HEK293 (cell line): ENCODE data around the gene WWOX.

ENCODE experiments used
- CTCF ChIP-seq: fragments of 450-650 bp; formaldehyde crosslinking; IDR thresholded peaks from 2 replicates; pipeline ENCODE4 v1.5.1; 2016; ENCODE audit warnings: missing biosample characterization, missing genetic modification characterization
- ELK4 ChIP-seq: IDR thresholded peaks from 2 replicates; pipeline ENCODE4 v1.6.1; 2011; ENCODE audit warnings: mild to moderate bottlenecking, low read depth, low read length, borderline replicate concordance
- ZBTB20 ChIP-seq: fragments of 450-650 bp; formaldehyde crosslinking; IDR thresholded peaks from 2 replicates; pipeline ENCODE4 v1.5.1; 2016; ENCODE audit warnings: missing biosample characterization, missing genetic modification characterization
- ZNF248 ChIP-seq: fragments of 450-650 bp; formaldehyde crosslinking; IDR thresholded peaks from 2 replicates; pipeline ENCODE4 v1.5.1; 2017; ENCODE audit warnings: missing biosample characterization, missing genetic modification characterization
- ZNF416 ChIP-seq: fragments of 450-650 bp; formaldehyde crosslinking; IDR thresholded peaks from 2 replicates; pipeline ENCODE4 v1.5.1; 2016; ENCODE audit warnings: missing biosample characterization, missing genetic modification characterization
- ZSCAN16 ChIP-seq: fragments of 450-650 bp; formaldehyde crosslinking; IDR thresholded peaks from 2 replicates; pipeline ENCODE4 v1.5.1; 2016; ENCODE audit warnings: missing biosample characterization, missing genetic modification characterization
- TF ChIP-seq, protein P1 (sequence below): fragments of 450-650 bp; formaldehyde crosslinking; IDR thresholded peaks from 2 replicates; pipeline ENCODE4 v1.5.1; 2016; ENCODE audit warnings: missing biosample characterization, missing genetic modification characterization, low read depth

GRCh38 chr16:78133919-78134318 lies 34.5 kb downstream of the WWOX start:
- no peak for TF ChIP-seq ZNF416 (tag by site-specific recombination)
- TF ChIP-seq ZBTB20, result no peak
- TF ChIP-seq, protein P1, sequence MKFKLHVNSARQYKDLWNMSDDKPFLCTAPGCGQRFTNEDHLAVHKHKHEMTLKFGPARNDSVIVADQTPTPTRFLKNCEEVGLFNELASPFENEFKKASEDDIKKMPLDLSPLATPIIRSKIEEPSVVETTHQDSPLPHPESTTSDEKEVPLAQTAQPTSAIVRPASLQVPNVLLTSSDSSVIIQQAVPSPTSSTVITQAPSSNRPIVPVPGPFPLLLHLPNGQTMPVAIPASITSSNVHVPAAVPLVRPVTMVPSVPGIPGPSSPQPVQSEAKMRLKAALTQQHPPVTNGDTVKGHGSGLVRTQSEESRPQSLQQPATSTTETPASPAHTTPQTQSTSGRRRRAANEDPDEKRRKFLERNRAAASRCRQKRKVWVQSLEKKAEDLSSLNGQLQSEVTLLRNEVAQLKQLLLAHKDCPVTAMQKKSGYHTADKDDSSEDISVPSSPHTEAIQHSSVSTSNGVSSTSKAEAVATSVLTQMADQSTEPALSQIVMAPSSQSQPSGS (tag by site-specific recombination), result no peak
- TF ChIP-seq ZSCAN16 (tag by site-specific recombination), result no peak
- TF ChIP-seq ZNF248 (tag by site-specific recombination), result no peak
- no peak for TF ChIP-seq CTCF (tag by site-specific recombination)
- TF ChIP-seq ELK4, result no peak
